ENCODE measurements around the gene CDV3. TPM values are rescaled to one million over a fixed set of nuclear protein-coding genes. Genes with fewer than 3 reads are reported as not detected.
A peak's percentile ranks its signal among the peaks of the same experiment; 100 is the strongest.
"Not testable (repeated sequence)": the region's sequence is repeated elsewhere in the genome, so short reads cannot be mapped to it uniquely, and the experiment has no call there.

CDV3 gene
- 152 and 154 TPM in 2 replicates for total RNA-seq

DNA sequence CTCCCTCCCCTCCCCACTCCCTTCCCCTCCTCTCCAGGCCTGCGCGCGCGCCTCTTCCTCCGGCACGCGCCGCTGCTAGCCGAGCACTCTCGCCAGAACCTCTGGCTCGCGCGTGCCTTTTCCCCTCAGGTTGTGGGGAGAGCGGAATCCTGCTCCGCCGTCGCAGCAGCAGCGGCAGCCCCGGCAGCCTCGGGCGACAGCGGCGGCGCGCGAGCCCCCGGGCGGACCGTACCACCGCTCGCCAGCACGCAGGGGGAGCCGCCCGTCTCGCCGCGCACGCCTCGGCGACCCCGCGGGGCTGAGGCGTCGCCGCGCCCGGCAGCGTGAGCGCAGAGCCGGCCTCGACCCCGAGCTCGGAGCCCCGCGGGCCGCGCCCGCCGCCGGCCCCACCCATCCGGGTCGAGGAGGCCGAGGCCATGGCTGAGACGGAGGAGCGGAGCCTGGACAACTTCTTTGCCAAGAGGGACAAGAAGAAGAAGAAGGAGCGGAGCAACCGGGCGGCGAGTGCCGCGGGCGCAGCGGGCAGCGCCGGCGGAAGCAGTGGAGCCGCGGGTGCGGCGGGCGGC, at the start of gene CDV3:
Gene CDV3 (plus strand): TSS at position 58 of the 566 bp plus-strand sequence. CDS start 359 bp downstream, at position 417.
- no peak for DNase-seq (ENCODE audit: low read depth in 2 of 2)

DNA sequence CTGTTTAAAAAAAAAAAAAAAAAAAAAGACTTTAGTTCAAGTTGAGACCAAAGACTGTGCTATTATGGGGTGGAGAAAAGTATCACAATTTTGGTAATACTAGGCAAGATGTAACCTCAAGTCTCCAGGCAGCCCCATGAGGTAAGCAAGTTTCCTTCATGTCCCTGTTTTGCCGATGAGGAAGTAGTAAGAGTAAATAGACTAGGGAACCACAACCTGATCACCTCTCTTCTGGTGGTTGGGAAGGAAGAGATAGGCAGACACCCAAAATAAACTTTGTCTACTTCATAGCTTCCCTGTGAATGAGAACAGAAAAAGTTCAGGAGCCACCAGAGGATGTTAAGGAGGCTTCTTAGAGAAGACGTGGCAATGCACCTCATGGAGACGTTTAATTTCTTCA, 49.7 kb upstream of the CDV3 start:
- DNase-seq (ENCODE audit: low read depth in 2 of 2) = not testable (repeated sequence)

DNA sequence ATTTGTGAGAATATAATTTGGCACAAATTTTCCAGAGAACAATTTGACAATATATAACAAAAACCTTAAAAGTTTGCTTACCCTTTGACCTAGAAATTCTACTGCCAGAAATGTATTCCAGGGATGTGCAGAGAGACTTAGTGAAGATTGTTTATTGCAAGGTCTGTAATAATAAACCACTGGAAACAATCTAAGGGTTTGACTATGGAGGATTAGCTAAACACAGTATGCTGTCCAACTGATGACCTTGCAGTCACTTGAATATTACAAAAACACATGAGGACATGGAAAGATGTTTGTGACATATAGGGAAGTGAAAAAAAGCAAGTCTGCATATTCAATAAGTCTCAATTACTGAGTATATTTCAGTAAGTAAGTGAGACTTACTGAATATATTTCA, 48.1 kb upstream of the CDV3 start:
- DNase-seq (ENCODE audit: low read depth in 2 of 2) = no peak

GRCh38 chr3:133527081-133527715, 46.3 kb upstream of the CDV3 start:
- DNase-seq (ENCODE audit: low read depth in 2 of 2) = no peak

GRCh38 chr3:133529809-133530208, 43.7 kb upstream of the CDV3 start:
- DNase-seq (ENCODE audit: low read depth in 2 of 2) = no peak

DNA sequence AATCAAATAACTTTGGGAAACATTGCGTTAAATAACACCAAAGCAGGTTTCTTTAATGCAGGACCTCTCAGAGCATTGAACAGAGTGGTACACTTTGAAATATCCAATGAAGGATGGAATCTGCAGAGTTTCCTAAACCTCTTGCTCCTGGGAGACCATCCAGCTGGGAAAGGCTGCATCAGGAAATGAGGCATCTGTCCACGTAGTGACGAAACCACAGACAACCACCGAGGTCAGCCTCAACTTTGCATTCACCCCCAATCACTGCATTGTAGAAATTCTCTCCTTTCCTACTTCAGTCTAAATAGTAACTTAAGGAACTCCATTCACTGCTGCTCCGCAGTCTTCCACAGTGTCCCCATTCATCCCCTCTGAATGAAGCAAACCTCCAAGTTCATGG, 41.5 kb upstream of the CDV3 start:
- peak; percentile 26 to 62 for DNase-seq (ENCODE audit: low read depth in 2 of 2)

GRCh38 chr3:133532951-133533350, 40.5 kb upstream of the CDV3 start:
- no peak for DNase-seq (ENCODE audit: low read depth in 2 of 2)

GRCh38 chr3:133535971-133536881, 37.3 kb upstream of the CDV3 start:
- peak; percentile 62 to 79 for DNase-seq (ENCODE audit: low read depth in 2 of 2)

- not testable (repeated sequence) for DNase-seq (ENCODE audit: low read depth in 2 of 2)
These were observed 36.4 kb upstream of the CDV3 start for GRCh38 chr3:133537131-133537530.

DNA sequence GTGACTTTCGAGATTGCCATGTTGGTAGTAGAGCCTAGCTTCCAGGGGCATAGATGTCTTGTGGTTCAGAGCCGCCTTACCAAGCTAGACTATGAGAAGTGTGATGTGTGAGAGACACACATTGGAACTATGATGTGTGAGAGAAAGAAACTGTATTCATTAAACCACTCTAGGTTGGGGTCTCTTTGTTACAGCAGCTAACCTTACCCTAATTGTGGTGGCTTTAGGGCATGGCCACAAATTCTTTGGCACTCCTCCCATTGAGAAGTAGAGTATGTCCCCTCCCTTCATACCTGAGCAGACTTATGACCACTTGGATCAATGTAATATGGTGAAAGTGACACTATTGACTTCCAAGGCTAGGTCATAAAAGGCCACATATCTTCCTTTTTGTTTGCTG, 35.3 kb upstream of the CDV3 start:
- DNase-seq (ENCODE audit: low read depth in 2 of 2) = no peak

DNA sequence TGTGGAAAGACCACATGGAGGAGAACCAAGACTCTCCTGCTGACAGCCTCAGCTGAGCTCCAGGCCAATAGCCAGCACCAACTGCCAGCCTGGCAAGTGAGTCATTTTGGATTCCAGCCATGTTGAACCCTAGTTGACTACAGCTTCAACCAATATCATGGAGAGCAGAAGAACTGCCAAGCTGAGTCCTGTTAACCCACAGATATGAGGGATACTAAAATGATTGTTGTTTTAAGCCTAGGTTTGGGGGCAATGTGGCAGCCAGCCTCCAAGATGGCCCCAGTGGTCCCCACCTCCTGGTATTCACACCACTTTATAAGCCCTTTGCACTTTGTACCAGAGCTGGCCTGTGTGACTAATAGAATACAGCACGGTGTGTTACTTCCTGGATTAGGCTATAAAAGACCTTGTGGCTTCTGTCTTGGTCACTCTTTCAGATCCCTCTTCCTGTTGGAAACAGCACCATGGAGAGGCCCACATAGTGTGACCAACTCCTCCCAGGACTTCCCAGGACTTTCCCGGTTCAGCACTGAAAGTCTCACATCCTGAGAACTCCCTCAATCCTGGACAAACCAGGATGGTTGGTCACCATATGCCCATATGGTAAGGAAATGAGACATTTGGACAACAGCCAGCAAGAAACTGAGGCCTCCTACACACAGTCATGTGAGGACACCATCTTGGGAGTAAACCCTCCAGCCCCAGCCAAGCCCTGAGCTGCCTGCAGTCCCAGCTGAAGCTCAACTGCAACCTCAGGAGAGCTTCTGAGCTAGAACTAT, 32.4 kb upstream of the CDV3 start:
- DNase-seq (ENCODE audit: low read depth in 2 of 2) = peak in 1 of 2 donors; percentile 87

GRCh38 chr3:133542871-133543270, 30.6 kb upstream of the CDV3 start:
- no peak for DNase-seq (ENCODE audit: low read depth in 2 of 2)

DNA sequence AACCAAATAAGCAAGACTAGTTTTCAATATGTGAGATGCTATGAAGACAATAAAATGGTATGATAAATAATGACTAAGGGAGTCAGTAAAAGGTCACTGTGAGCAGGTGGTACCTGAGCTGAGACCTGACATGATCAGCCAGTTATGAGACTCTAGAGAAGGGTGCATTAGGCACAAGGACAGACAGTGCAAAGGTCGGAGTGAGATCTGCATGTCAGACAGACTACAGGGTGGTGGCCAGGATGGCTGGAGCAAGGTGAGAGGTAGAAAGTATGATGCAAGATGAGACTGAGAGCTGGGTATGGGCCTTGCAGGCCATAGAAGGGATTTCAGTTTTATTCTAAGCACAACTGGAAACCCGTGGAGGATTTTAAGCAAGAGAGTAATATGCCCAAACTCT, 28.5 kb upstream of the CDV3 start:
- not testable (repeated sequence) for DNase-seq (ENCODE audit: low read depth in 2 of 2)

DNA sequence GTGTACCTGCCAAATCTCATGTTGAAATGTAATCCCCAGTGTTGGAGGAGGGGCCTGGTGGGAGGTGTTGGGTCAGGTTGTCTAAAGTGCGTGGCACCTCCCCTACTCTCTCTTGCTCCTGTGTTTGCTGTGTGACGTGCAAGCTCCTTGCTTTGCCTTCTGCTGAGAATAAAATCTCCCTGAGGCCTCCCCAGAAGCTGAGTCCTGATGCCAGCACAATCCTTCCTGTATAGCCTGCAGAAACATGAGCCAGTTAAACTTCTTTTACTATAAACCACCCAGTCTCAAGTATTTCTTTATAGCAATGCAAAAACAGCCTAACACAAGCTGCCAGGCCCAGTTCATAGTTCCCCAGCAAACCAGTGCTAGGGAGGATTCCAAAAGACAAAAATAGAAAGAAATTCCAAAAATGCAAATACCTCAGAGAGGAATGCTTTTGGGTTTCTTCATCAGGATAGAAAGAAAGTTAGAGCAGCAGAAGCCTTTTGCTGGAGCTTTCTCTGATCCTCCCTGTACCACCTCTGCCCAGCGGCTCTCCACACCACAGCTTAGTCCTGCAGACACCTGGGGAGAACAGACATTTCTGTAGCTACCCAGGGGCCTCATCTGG, 25.9 kb upstream of the CDV3 start:
- no peak for DNase-seq (ENCODE audit: low read depth in 2 of 2)

DNA sequence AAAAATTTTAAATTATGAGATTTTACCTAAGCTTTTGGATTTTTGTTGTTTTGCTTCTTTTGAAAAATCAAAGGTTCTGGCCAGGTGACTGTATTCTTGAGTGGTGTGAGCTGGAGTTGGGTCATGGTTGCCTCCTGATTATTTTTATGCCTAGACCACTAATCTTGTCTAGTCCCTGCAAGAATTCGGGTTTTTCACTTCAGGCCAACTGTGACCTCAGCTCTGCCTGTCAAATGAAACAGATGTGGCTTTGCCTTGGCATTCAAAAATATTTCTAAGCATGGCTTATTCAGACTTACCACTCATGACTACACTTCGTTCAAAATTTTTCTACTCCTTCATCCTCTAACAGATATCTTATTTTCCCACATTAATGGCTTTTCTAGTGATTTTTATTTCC, 25.4 kb upstream of the CDV3 start:
- no peak for DNase-seq (ENCODE audit: low read depth in 2 of 2)

- DNase-seq (ENCODE audit: low read depth in 2 of 2) = no peak
These were observed 23.9 kb upstream of the CDV3 start for GRCh38 chr3:133549565-133549964.

- not testable (repeated sequence) for DNase-seq (ENCODE audit: low read depth in 2 of 2)
These were observed 21.9 kb upstream of the CDV3 start for GRCh38 chr3:133551589-133551988.

- no peak for DNase-seq (ENCODE audit: low read depth in 2 of 2)
These were observed 11.8 kb upstream of the CDV3 start for GRCh38 chr3:133561679-133562078.

DNA sequence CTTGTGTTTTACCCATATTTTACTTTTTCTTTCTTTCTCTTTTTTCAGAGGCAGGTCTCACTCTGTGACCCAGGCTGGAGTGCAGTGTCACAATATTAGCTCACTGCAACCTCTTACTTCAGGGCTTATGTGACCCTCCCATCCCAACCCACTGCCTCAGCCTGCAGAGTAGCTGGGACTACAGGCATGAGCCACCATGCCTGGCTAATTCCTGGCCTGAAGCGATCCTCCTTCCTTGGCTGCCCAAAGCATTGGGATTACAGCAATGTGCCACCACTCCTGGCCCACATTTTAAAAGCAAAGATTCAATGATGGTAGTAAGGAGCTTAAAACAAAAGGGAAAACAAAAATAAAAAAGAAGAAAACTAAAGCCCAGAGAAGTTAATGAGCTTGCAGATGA, 11.1 kb upstream of the CDV3 start:
- DNase-seq (ENCODE audit: low read depth in 2 of 2) = no peak

GRCh38 chr3:133563186-133563591, 10.3 kb upstream of the CDV3 start:
- DNase-seq (ENCODE audit: low read depth in 2 of 2) = no peak

- DNase-seq (ENCODE audit: low read depth in 2 of 2) = no peak
These were observed 9.7 kb upstream of the CDV3 start for GRCh38 chr3:133563816-133564215.

Data from dermis microvascular lymphatic vessel endothelial cell (primary cell).